ENCODE results near the gene PLCL2. TPM values are rescaled to one million over a fixed set of nuclear protein-coding genes. Genes with fewer than 3 reads are reported as not detected.

PLCL2 gene
- total RNA-seq, 1 experiment from 2014 or later, result 0.92 TPM

DNA sequence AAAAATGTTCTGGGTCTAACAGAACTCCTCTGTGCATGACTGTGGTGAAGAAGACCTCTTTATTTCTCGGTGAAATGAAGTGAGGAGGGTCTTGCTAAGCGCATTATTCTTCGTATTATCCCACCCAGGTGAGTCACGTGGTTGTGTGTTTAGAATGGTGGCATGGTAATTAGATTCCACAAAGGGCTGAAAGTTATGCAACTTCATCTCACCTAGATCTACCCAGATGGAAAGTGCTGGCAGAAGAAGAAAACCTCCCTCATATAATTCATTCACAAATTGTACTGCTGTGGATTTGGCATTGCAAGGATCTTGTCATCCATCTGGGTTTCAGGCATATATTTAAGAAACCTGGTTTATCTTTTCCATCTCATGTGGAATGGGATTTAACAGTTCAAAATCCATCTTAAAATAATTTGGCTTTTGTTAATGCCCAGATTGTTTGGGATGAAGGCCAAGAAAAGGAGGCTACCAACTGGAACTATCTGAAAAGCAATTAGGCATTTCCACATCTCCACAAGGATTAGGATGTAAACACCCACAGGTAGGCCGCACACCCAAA lies 175.3 kb downstream of the PLCL2 start:
- Histone ChIP-seq H3K27ac (ENCODE audit: low read depth, low read length, poor library complexity, severe bottlenecking) (no peak overlapping the region), H3K4me3 (ENCODE audit: low read depth, low read length, poor library complexity, severe bottlenecking) (no peak overlapping the region), H3K4me1 (ENCODE audit: insufficient read depth, low read length, poor library complexity, severe bottlenecking) (no peaks in the 10 kb centered on the region), H3K27me3 (replicated peaks; ENCODE audit: insufficient read depth, low read depth, low read length, poor library complexity) (no peaks in the 10 kb centered on the region), H3K9me3 (ENCODE audit: low read depth, low read length, poor library complexity, severe bottlenecking) (no peaks in the 10 kb centered on the region), H3K36me3 (ENCODE audit: insufficient read depth, low read length, poor library complexity, severe bottlenecking) (no peaks in the 10 kb centered on the region)
- no TSS peak for BruUV-seq (replicated peaks)
- CTCF ChIA-PET, result no interaction called here
- intact Hi-C loops (cut with micrococcal nuclease; ENCODE audit: unreplicated experiment), result no loop called here
- DNase-seq (ENCODE audit: low spot score), result no peak
- POLR2A ChIA-PET (ENCODE audit: low non-redundant PET), result no interaction called here
- no peak for TF ChIP-seq EZH2 (IDR thresholded peaks at IDR 0.05; ENCODE audit: borderline replicate concordance, low read depth, low read length, poor library complexity, severe bottlenecking)
- TF ChIP-seq, protein P1, sequence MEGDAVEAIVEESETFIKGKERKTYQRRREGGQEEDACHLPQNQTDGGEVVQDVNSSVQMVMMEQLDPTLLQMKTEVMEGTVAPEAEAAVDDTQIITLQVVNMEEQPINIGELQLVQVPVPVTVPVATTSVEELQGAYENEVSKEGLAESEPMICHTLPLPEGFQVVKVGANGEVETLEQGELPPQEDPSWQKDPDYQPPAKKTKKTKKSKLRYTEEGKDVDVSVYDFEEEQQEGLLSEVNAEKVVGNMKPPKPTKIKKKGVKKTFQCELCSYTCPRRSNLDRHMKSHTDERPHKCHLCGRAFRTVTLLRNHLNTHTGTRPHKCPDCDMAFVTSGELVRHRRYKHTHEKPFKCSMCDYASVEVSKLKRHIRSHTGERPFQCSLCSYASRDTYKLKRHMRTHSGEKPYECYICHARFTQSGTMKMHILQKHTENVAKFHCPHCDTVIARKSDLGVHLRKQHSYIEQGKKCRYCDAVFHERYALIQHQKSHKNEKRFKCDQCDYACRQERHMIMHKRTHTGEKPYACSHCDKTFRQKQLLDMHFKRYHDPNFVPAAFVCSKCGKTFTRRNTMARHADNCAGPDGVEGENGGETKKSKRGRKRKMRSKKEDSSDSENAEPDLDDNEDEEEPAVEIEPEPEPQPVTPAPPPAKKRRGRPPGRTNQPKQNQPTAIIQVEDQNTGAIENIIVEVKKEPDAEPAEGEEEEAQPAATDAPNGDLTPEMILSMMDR (conservative IDR thresholded peaks at IDR 0.05; ENCODE audit: low read depth, low read length), result no peak

DNA sequence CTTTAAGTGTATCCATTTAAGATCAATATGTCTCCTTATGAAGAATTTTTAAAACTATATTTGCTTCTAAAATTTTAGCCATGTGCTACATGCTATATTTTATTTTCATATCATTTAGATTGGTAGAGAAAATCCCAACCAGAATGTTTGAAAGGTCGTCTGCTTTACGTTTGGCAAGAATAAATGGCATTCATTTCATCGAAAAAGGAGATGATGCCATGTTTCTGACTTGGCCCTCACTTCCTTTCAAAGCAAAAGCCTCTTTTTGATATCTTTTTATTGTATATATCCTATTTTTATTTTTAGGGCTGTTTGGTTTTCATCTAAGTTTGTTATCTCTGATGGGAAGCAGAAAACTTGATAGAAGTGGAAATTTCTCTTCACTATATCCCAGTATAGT lies 176.2 kb downstream of the PLCL2 start:
- POLR2A ChIA-PET (ENCODE audit: low non-redundant PET), result no interaction called here
- CTCF ChIA-PET, result interaction anchor here (0.6 kb wide), 1 partner anchor 232 kb away, joined by 4 read pairs; no protein-coding TSS in a partner anchor

DNA sequence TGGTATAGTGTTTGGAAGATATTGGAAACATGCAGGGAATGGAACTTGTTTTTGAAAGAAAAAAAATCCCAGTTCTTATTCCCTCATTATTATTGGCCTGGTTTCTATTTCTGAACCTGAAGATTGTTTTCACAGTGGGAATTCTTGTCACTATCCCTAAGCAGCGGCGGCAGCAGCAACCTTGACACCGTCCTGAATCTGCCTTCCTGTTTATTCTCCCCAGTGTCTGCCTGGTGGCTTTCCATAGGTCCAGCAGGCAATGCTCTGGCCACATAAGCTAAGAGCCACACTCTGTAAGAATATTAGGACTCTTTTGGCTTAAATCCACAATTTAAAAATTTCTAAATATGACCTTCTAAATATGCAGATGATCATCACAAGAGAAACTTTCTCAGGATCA lies 178.0 kb downstream of the PLCL2 start:
- no peak overlapping the region for H3K4me3 ChIP-seq (ENCODE audit: low read depth, low read length, poor library complexity, severe bottlenecking)
- intact Hi-C loops (cut with micrococcal nuclease; ENCODE audit: unreplicated experiment), result no loop called here
- H3K4me1 ChIP-seq (ENCODE audit: insufficient read depth, low read length, poor library complexity, severe bottlenecking), result no peaks in the 10 kb centered on the region
- TF ChIP-seq, protein P1 (conservative IDR thresholded peaks at IDR 0.05; ENCODE audit: low read depth, low read length), result no peak
- TF ChIP-seq EZH2 (IDR thresholded peaks at IDR 0.05; ENCODE audit: borderline replicate concordance, low read depth, low read length, poor library complexity, severe bottlenecking), result no peak
- POLR2A ChIA-PET (ENCODE audit: low non-redundant PET), result no interaction called here
- no peak overlapping the region for H3K27ac ChIP-seq (ENCODE audit: low read depth, low read length, poor library complexity, severe bottlenecking)
- H3K27me3 ChIP-seq (replicated peaks; ENCODE audit: insufficient read depth, low read depth, low read length, poor library complexity), result no peaks in the 10 kb centered on the region
- no peaks in the 10 kb centered on the region for H3K9me3 ChIP-seq (ENCODE audit: low read depth, low read length, poor library complexity, severe bottlenecking)
- CTCF ChIA-PET, result no interaction called here
- no peaks in the 10 kb centered on the region for H3K36me3 ChIP-seq (ENCODE audit: insufficient read depth, low read length, poor library complexity, severe bottlenecking)
- DNase-seq (ENCODE audit: low spot score), result no peak
- BruUV-seq (replicated peaks), result no TSS peak

More for the DNA sequence above, 176.2 kb downstream of the PLCL2 start:
- Histone ChIP-seq H3K4me3 (ENCODE audit: low read depth, low read length, poor library complexity, severe bottlenecking) (no peak overlapping the region), H3K4me1 (ENCODE audit: insufficient read depth, low read length, poor library complexity, severe bottlenecking) (no peaks in the 10 kb centered on the region), H3K27me3 (replicated peaks; ENCODE audit: insufficient read depth, low read depth, low read length, poor library complexity) (no peaks in the 10 kb centered on the region), H3K36me3 (ENCODE audit: insufficient read depth, low read length, poor library complexity, severe bottlenecking) (no peaks in the 10 kb centered on the region), H3K27ac (ENCODE audit: low read depth, low read length, poor library complexity, severe bottlenecking) (no peak overlapping the region), H3K9me3 (ENCODE audit: low read depth, low read length, poor library complexity, severe bottlenecking) (no peaks in the 10 kb centered on the region)
- TF ChIP-seq EZH2 (IDR thresholded peaks at IDR 0.05; ENCODE audit: borderline replicate concordance, low read depth, low read length, poor library complexity, severe bottlenecking), result no peak
- TF ChIP-seq, protein P1 (conservative IDR thresholded peaks at IDR 0.05; ENCODE audit: low read depth, low read length), result no peak
- no TSS peak for BruUV-seq (replicated peaks)
- no peak for DNase-seq (ENCODE audit: low spot score)
- intact Hi-C loops (cut with micrococcal nuclease; ENCODE audit: unreplicated experiment), result no loop called here
